H9 (cell line): ENCODE data around the gene CNN3. TPM values are rescaled to one million over a fixed set of nuclear protein-coding genes. Genes with fewer than 3 reads are reported as not detected.

Experiments
- DNase-seq: peaks from one replicate; pipeline ENCODE4 v3.0.0-alpha.2; 2017
- H2AFZ ChIP-seq: one replicate; pipeline ENCODE4 v1.6.1; 2013; ENCODE audit warnings: mild to moderate bottlenecking, low read length, control low read depth, moderate library complexity
- H2AK5ac ChIP-seq: 2 replicates; pipeline ENCODE4 v1.6.1; 2013; ENCODE audit warnings: low read length, control low read depth, mixed read lengths; ENCODE audit not compliant: insufficient read length
- H2BK120ac ChIP-seq: one replicate; pipeline ENCODE4 v1.6.1; 2013; ENCODE audit warnings: low read depth, mild to moderate bottlenecking, low read length, control low read depth, inconsistent platforms; ENCODE audit not compliant: poor library complexity, severe bottlenecking
- H2BK12ac ChIP-seq: 2 replicates; pipeline ENCODE4 v1.6.1; 2013; ENCODE audit warnings: low read length, control low read depth, mixed read lengths, low read depth; ENCODE audit not compliant: insufficient read length
- H2BK15ac ChIP-seq: 2 replicates; pipeline ENCODE4 v1.6.1; 2013; ENCODE audit warnings: low read depth, low read length, control low read depth
- H2BK20ac ChIP-seq: one replicate; pipeline ENCODE4 v1.6.1; 2013; ENCODE audit warnings: low read depth, mild to moderate bottlenecking, low read length, control low read depth, inconsistent platforms; ENCODE audit not compliant: poor library complexity, severe bottlenecking
- H2BK5ac ChIP-seq: 2 replicates; pipeline ENCODE4 v1.6.1; 2013; ENCODE audit warnings: low read length, control low read depth, mixed read lengths; ENCODE audit not compliant: insufficient read length
- H3K14ac ChIP-seq: 2 replicates; pipeline ENCODE4 v1.6.1; 2013; ENCODE audit warnings: low read length, control low read depth; ENCODE audit not compliant: insufficient read depth
- H3K18ac ChIP-seq: 2 replicates; pipeline ENCODE4 v1.6.1; 2013; ENCODE audit warnings: low read depth, mild to moderate bottlenecking, mixed read lengths, low read length, control low read depth; ENCODE audit not compliant: insufficient read length
- H3K23ac ChIP-seq: 2 replicates; pipeline ENCODE4 v1.6.1; 2013; ENCODE audit warnings: low read length, control low read depth, mixed read lengths, low read depth; ENCODE audit not compliant: insufficient read length
- H3K23me2 ChIP-seq: 2 replicates; pipeline ENCODE4 v1.6.1; 2013; ENCODE audit warnings: low read depth, mild to moderate bottlenecking, mixed read lengths, low read length, control low read depth; ENCODE audit not compliant: insufficient read length, poor library complexity, severe bottlenecking
- H3K27ac ChIP-seq: 2 replicates; pipeline ENCODE4 v1.5.1; 2013; ENCODE audit warnings: low read length, control low read depth, mixed read lengths, low read depth; ENCODE audit not compliant: insufficient read length
- H3K27me3 ChIP-seq: 2 replicates; pipeline ENCODE4 v1.6.1; 2013; ENCODE audit warnings: low read length, control low read depth, inconsistent platforms; ENCODE audit not compliant: insufficient read depth
- H3K4ac ChIP-seq: 2 replicates; pipeline ENCODE4 v1.6.1; 2013; ENCODE audit warnings: low read depth, mild to moderate bottlenecking, control low read depth, inconsistent platforms, low read length, moderate library complexity
- H3K4me1 ChIP-seq: 2 replicates; pipeline ENCODE4 v1.6.1; 2013; ENCODE audit warnings: low read length, control low read depth, inconsistent platforms; ENCODE audit not compliant: insufficient read depth
- H3K4me2 ChIP-seq: 2 replicates; pipeline ENCODE4 v1.6.1; 2013; ENCODE audit warnings: low read length, control low read depth, mixed read lengths; ENCODE audit not compliant: insufficient read length, insufficient read depth
- H3K56ac ChIP-seq: 2 replicates; pipeline ENCODE4 v1.6.1; 2013; ENCODE audit warnings: low read depth, mild to moderate bottlenecking, mixed read lengths, low read length, control low read depth; ENCODE audit not compliant: insufficient read length
- H3K79me1 ChIP-seq: 2 replicates; pipeline ENCODE4 v1.6.1; 2013; ENCODE audit warnings: low read depth, mild to moderate bottlenecking, moderate library complexity, low read length, control low read depth, inconsistent platforms; ENCODE audit not compliant: insufficient read depth, poor library complexity, severe bottlenecking
- H3K79me2 ChIP-seq: 2 replicates; pipeline ENCODE4 v1.6.1; 2013; ENCODE audit warnings: low read length, control low read depth, inconsistent platforms; ENCODE audit not compliant: insufficient read depth
- H3K9ac ChIP-seq: 2 replicates; pipeline ENCODE4 v1.6.1; 2013; ENCODE audit warnings: low read length, control low read depth, mixed read lengths; ENCODE audit not compliant: insufficient read length; ENCODE audit errors: extremely low read depth
- H3K9me3 ChIP-seq: one replicate; pipeline ENCODE4 v1.6.1; 2013; ENCODE audit warnings: low read depth, low read length, inconsistent platforms; ENCODE audit not compliant: control insufficient read depth
- H3T11ph ChIP-seq: one replicate; pipeline ENCODE4 v1.6.1; 2013; ENCODE audit warnings: mild to moderate bottlenecking, low read length, control low read depth, inconsistent platforms
- H4K20me1 ChIP-seq: one replicate; pipeline ENCODE4 v1.6.1; 2013; ENCODE audit not compliant: control insufficient read depth, insufficient read length, insufficient read depth
- H4K5ac ChIP-seq: 2 replicates; pipeline ENCODE4 v1.6.1; 2013; ENCODE audit warnings: low read depth, mild to moderate bottlenecking, mixed read lengths, low read length, control low read depth; ENCODE audit not compliant: insufficient read length
- H4K8ac ChIP-seq: replicated peaks from 2 replicates; pipeline ENCODE4 v1.6.1; 2013; ENCODE audit warnings: low read length, control low read depth, mixed read lengths, low read depth; ENCODE audit not compliant: insufficient read length
- H4K91ac ChIP-seq: 2 replicates; pipeline ENCODE4 v1.6.1; 2013; ENCODE audit warnings: low read depth, mild to moderate bottlenecking, moderate library complexity, mixed read lengths, low read length, control low read depth; ENCODE audit not compliant: insufficient read length
- H3K27ac Mint-ChIP-seq, 3 experiments: 2 replicates in 2 of 3; 3 replicates in 1 of 3; pipeline ENCODE4 v1.8.0; 2020 to 2021; ENCODE audit warnings: mixed read lengths in 3 of 3, mild to moderate bottlenecking in 1 of 3, moderate library complexity in 1 of 3
- H3K27me3 Mint-ChIP-seq: 2 replicates; pipeline ENCODE4 v1.8.0; 2021; ENCODE audit warnings: low read depth, mild to moderate bottlenecking, moderate library complexity, mixed read lengths
- H3K36me3 Mint-ChIP-seq, 3 experiments: 2 replicates in 2 of 3; 3 replicates in 1 of 3; pipeline ENCODE4 v1.8.0; 2020 to 2021; ENCODE audit warnings: low read depth in 3 of 3, mixed read lengths in 3 of 3; ENCODE audit not compliant: insufficient read depth in 1 of 3
- H3K4me1 Mint-ChIP-seq, 2 experiments: 2 replicates each; pipeline ENCODE4 v1.8.0; 2020; ENCODE audit warnings: mixed read lengths in 2 of 2
- H3K4me3 Mint-ChIP-seq, 2 experiments: 2 replicates in 1 of 2; 3 replicates in 1 of 2; pipeline ENCODE4 v1.8.0; 2020 to 2021; ENCODE audit warnings: mild to moderate bottlenecking in 2 of 2, mixed read lengths in 2 of 2, moderate library complexity in 1 of 2
- H3K9me3 Mint-ChIP-seq, 2 experiments: 2 replicates in 1 of 2; 3 replicates in 1 of 2; pipeline ENCODE4 v1.8.0; 2020; ENCODE audit warnings: mild to moderate bottlenecking in 2 of 2, mixed read lengths in 2 of 2, moderate library complexity in 1 of 2
- CTCF ChIP-seq: fragments of 200-600 bp; sonication (generic); conservative IDR thresholded peaks from 3 replicates; pipeline ENCODE4 v1.8.0; 2021; ENCODE audit warnings: antibody characterized with exemption, mild to moderate bottlenecking
- WGBS: extraction: QIAGEN DNeasy Blood & Tissue Kit; methylation state at CpG from one replicate; pipeline ENCODE4 v1.1.7; 2013; ENCODE audit warnings: missing lambda C conversion rate, low lambda C conversion rate, mixed read lengths; ENCODE audit not compliant: insufficient read length; ENCODE audit errors: extremely low coverage; 5-methylcytosine and 5-hydroxymethylcytosine counted together
- total RNA-seq: library from RNA; stranded (reverse); gene quantifications from 2 replicates; pipeline ENCODE4 v1.2.1, GENCODE V29; 2021

The CNN3 gene
- total RNA-seq, 1 experiment from 2014 or later, result 279 TPM

GRCh38 chr1:94934551-94934950 is 7.6 kb upstream of the CNN3 start:
- no peak for DNase-seq
- no peaks in the 10 kb centered on the region for H4K20me1 ChIP-seq
- H3K4me1 Mint-ChIP-seq, result peaks cover 38 to 43% of the 10 kb centered on the region in 2 experiments

More at GRCh38 chr1:94934551-94934950, 7.6 kb upstream of the CNN3 start:
- H3K4me2 ChIP-seq, result no peak overlapping the region
- Mint-ChIP-seq H3K27me3 (no peaks in the 10 kb centered on the region), H3K27ac (peak overlapping the region in 1 of 3 experiments; percentile 52; a peak in 1 of 7 replicates), H3K4me3 (no peak overlapping the region), H3K36me3 (peaks cover 7 to 11% (median 9%) of the 10 kb centered on the region in 3 experiments; a peak in 6 of 7 replicates), H3K9me3 (no peaks in the 10 kb centered on the region)
- H3K79me2 ChIP-seq, result no peaks in the 10 kb centered on the region
- H2AFZ ChIP-seq, result no peak overlapping the region
- no peak overlapping the region for H2BK120ac ChIP-seq
- H3K79me1 ChIP-seq, result no peaks in the 10 kb centered on the region
- no peak overlapping the region for H2BK5ac ChIP-seq
- H2BK20ac ChIP-seq, result no peak overlapping the region
- TF ChIP-seq CTCF, result no peak
- H3K9me3 ChIP-seq, result no peaks in the 10 kb centered on the region
- no peak overlapping the region for H4K8ac ChIP-seq
- H3K27me3 ChIP-seq, result no peaks in the 10 kb centered on the region
- H3T11ph ChIP-seq, result no peak overlapping the region
- H3K23me2 ChIP-seq, result no peaks in the 10 kb centered on the region
- no CpG with 5 or more reads among the region's 2 CpGs for WGBS
- no peak overlapping the region for H4K5ac ChIP-seq
- no peak overlapping the region for H2BK12ac ChIP-seq
- H3K23ac ChIP-seq, result no peak overlapping the region
- no peak overlapping the region for H4K91ac ChIP-seq
- peaks cover 8% of the 10 kb centered on the region; the same call in 1 of the 2 replicates for H3K4me1 ChIP-seq
- no peak overlapping the region for H3K27ac ChIP-seq
- H3K4ac ChIP-seq, result no peak overlapping the region
- no peak overlapping the region for H2BK15ac ChIP-seq
- no peak overlapping the region for H3K14ac ChIP-seq
- H3K18ac ChIP-seq, result no peak overlapping the region
- no peak overlapping the region for H3K9ac ChIP-seq
- H3K56ac ChIP-seq, result no peak overlapping the region
- H2AK5ac ChIP-seq, result no peak overlapping the region
